Panc1 (cell line): Measurements from ENCODE around the gene UBASH3B. TPM values are rescaled to one million over a fixed set of nuclear protein-coding genes. Genes with fewer than 3 reads are reported as not detected.

ENCODE experiments used
- ATAC-seq: fragments of 200-7000 bp; cut with Tn5 transposase; 2 replicates; pipeline ENCODE4 v1.9.1; 2020; ENCODE audit warnings: mild to moderate bottlenecking, moderate library complexity
- BruUV-seq: library from RNA; stranded (reverse); fragments of 400-500 nt; replicated peaks from 2 replicates; lab custom pipeline; 2021; lab: Mats Ljungman, UMichigan
- CTCF ChIA-PET: fragments of 300-600 bp; sonication (Branson Sonifier 250); formaldehyde crosslinking; loops from one replicate; lab custom pipeline; 2022; ENCODE audit warnings: antibody characterized with exemption; lab: Charles Lee
- POLR2A ChIA-PET: fragments of 300-600 bp; sonication (Branson Sonifier 250); formaldehyde crosslinking; loops from one replicate; lab custom pipeline; 2022; ENCODE audit warnings: antibody characterized with exemption; lab: Charles Lee
- DNase-seq: peaks from one replicate; pipeline ENCODE4 v3.0.0-alpha.2; 2010; ENCODE audit warnings: low read depth, low spot score
- H3K27ac ChIP-seq: 2 replicates; pipeline ENCODE4 v1.5.1; 2011; ENCODE audit warnings: mild to moderate bottlenecking, low read length, inconsistent platforms
- H3K27me3 ChIP-seq: fragments of 200-500 bp; sonication (Bioruptor generic); 2 replicates; pipeline ENCODE4 v1.6.0; 2014; ENCODE audit warnings: low read length, inconsistent platforms; ENCODE audit not compliant: control insufficient read depth, insufficient read depth
- H3K36me3 ChIP-seq: fragments of 200-500 bp; sonication (Bioruptor generic); 2 replicates; pipeline ENCODE4 v1.5.1; 2014; ENCODE audit warnings: inconsistent platforms, mild to moderate bottlenecking, low read length, moderate library complexity; ENCODE audit not compliant: control insufficient read depth, insufficient read depth
- H3K4me1 ChIP-seq: 2 replicates; pipeline ENCODE4 v1.5.1; 2011; ENCODE audit warnings: inconsistent platforms, mild to moderate bottlenecking, low read length, moderate library complexity; ENCODE audit not compliant: control insufficient read depth, insufficient read depth
- H3K4me3 ChIP-seq, 2 experiments: 2 replicates each; pipeline ENCODE4 v1.5.1; 2011 to 2012; ENCODE audit warnings: low read depth in 2 of 2, low read length in 2 of 2, mild to moderate bottlenecking in 2 of 2, inconsistent platforms in 1 of 2, moderate library complexity in 1 of 2
- H3K9me3 ChIP-seq: fragments of 200-500 bp; sonication (Bioruptor generic); 2 replicates; pipeline ENCODE4 v1.5.1; 2014; ENCODE audit warnings: low read depth, mild to moderate bottlenecking, inconsistent platforms, low read length, moderate library complexity; ENCODE audit not compliant: control insufficient read depth, insufficient read depth
- POLR2AphosphoS5 ChIP-seq: IDR thresholded peaks from 2 replicates; pipeline ENCODE4 v1.6.1; 2012; ENCODE audit warnings: mild to moderate bottlenecking, low read depth, low read length, moderate library complexity
- SIN3A ChIP-seq: IDR thresholded peaks from 2 replicates; pipeline ENCODE4 v1.6.1; 2012; ENCODE audit warnings: low read depth, mild to moderate bottlenecking, low read length, moderate library complexity, borderline replicate concordance; ENCODE audit not compliant: insufficient read depth
- TCF7L2 ChIP-seq: IDR thresholded peaks from 2 replicates; pipeline ENCODE4 v1.6.1; 2011; ENCODE audit warnings: mild to moderate bottlenecking, low read depth, low read length, inconsistent platforms
- in situ Hi-C: cut with HindIII; loops from 2 replicates; pipeline ENCODE4 v1.10.0; 2016; ENCODE audit warnings: low sequenced_read_pairs, low pct_unique_long_range_greater_than_20kb
- intact Hi-C: fragments of 100-400 bp; cut with micrococcal nuclease; formaldehyde crosslinking; loops from one replicate; pipeline ENCODE4 v1.10.0; 2022; ENCODE audit not compliant: unreplicated experiment
- total RNA-seq: library from RNA; stranded (reverse); gene quantifications from one replicate; pipeline ENCODE4 v1.2.1, GENCODE V29; 2021; ENCODE audit not compliant: unreplicated experiment
- TF ChIP-seq, protein P1 (sequence below): fragments of 450-650 bp; IDR thresholded peaks from 2 replicates; pipeline ENCODE4 v1.5.1; 2017; ENCODE audit warnings: mild to moderate bottlenecking
- TF ChIP-seq, protein P2 (sequence below), 2 experiments: IDR thresholded peaks; 2 replicates each; pipeline ENCODE4 v1.6.1; 2011 to 2012; ENCODE audit warnings: low read depth in 2 of 2, control low read depth in 1 of 2, low read length in 1 of 2, mild to moderate bottlenecking in 1 of 2, moderate library complexity in 1 of 2; ENCODE audit not compliant: insufficient read depth in 1 of 2

The UBASH3B gene
- total RNA-seq, 1 experiment from 2014 or later: 55.1 TPM

DNA sequence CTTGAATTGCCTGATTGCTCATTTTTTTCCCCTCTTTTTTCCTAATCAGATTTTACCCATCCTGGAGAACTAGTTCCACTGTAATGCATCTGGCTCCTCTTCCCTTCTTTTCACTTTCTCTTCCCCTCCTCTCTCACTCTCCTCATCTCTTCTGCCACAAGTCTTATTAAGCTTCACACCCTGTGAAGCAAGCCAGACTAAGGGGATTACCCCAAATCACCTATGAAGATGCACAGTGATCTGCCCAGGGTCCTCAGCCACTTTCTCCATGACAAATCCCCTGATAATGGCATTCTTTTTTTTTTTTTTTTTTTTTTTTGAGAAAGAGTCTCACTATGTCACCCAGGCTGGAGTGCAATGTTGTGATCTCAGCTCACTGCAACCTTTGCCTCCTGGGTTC lies 11.2 kb downstream of the UBASH3B start:
- intact Hi-C loops (no loop called here), in situ Hi-C loops (no loop called here)
- DNase-seq (no peak), ATAC-seq (no peak)
- ChIA-PET POLR2A (no interaction called here), CTCF (no interaction called here)
- no peaks in the 10 kb centered on the region for H3K27me3 ChIP-seq
- no peak overlapping the region for H3K4me3 ChIP-seq
- no TSS peak for BruUV-seq
- H3K4me1 ChIP-seq: peaks cover 19% of the 10 kb centered on the region
- H3K36me3 ChIP-seq: no peaks in the 10 kb centered on the region
- no peak for TF ChIP-seq SIN3A
- TF ChIP-seq TCF7L2: no peak
- no peak for TF ChIP-seq POLR2AphosphoS5
- TF ChIP-seq, protein P1, sequence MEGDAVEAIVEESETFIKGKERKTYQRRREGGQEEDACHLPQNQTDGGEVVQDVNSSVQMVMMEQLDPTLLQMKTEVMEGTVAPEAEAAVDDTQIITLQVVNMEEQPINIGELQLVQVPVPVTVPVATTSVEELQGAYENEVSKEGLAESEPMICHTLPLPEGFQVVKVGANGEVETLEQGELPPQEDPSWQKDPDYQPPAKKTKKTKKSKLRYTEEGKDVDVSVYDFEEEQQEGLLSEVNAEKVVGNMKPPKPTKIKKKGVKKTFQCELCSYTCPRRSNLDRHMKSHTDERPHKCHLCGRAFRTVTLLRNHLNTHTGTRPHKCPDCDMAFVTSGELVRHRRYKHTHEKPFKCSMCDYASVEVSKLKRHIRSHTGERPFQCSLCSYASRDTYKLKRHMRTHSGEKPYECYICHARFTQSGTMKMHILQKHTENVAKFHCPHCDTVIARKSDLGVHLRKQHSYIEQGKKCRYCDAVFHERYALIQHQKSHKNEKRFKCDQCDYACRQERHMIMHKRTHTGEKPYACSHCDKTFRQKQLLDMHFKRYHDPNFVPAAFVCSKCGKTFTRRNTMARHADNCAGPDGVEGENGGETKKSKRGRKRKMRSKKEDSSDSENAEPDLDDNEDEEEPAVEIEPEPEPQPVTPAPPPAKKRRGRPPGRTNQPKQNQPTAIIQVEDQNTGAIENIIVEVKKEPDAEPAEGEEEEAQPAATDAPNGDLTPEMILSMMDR: no peak
- TF ChIP-seq, protein P2, sequence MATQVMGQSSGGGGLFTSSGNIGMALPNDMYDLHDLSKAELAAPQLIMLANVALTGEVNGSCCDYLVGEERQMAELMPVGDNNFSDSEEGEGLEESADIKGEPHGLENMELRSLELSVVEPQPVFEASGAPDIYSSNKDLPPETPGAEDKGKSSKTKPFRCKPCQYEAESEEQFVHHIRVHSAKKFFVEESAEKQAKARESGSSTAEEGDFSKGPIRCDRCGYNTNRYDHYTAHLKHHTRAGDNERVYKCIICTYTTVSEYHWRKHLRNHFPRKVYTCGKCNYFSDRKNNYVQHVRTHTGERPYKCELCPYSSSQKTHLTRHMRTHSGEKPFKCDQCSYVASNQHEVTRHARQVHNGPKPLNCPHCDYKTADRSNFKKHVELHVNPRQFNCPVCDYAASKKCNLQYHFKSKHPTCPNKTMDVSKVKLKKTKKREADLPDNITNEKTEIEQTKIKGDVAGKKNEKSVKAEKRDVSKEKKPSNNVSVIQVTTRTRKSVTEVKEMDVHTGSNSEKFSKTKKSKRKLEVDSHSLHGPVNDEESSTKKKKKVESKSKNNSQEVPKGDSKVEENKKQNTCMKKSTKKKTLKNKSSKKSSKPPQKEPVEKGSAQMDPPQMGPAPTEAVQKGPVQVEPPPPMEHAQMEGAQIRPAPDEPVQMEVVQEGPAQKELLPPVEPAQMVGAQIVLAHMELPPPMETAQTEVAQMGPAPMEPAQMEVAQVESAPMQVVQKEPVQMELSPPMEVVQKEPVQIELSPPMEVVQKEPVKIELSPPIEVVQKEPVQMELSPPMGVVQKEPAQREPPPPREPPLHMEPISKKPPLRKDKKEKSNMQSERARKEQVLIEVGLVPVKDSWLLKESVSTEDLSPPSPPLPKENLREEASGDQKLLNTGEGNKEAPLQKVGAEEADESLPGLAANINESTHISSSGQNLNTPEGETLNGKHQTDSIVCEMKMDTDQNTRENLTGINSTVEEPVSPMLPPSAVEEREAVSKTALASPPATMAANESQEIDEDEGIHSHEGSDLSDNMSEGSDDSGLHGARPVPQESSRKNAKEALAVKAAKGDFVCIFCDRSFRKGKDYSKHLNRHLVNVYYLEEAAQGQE (IDR thresholded peaks at IDR 0.05; ENCODE audit: insufficient read depth in 1 of 2, low read depth in 2 of 2, low read length in 1 of 2): no peak
- H3K9me3 ChIP-seq: peaks cover 4% of the 10 kb centered on the region; the same call in 1 of the 2 replicates
- no peak overlapping the region for H3K27ac ChIP-seq

DNA sequence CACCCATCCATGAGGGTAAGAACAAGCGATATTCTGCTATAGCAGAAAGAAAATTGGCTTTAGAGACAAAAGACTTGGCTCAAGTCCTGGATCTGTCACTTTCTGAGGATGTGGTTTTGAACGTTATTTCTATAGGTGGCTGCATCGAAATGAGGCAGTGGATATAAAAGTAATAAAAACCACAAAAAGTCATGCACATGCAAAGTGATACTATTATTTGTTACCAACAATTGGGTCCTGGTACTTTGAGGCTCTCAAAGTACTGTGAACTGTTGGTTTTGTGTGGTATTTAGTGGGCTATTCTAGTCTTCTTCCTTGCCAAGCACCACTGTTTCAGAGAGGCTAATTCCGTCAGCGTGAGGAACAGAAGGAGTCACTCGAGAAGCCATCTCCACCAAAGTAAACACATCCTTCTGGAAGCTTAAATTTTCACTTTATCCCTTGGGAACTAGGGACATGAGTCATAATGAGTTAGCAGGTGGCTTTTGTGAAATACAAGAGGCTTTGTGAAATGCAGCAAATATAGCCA lies 13.1 kb downstream of the UBASH3B start:
- no peak for ATAC-seq
- no peaks in the 10 kb centered on the region for H3K36me3 ChIP-seq
- CTCF ChIA-PET: no interaction called here
- in situ Hi-C loops: no loop called here
- POLR2A ChIA-PET: no interaction called here
- H3K4me3 ChIP-seq: no peak overlapping the region
- no peak for TF ChIP-seq SIN3A
- TF ChIP-seq, protein P1: no peak
- TF ChIP-seq, protein P2 (IDR thresholded peaks at IDR 0.05; ENCODE audit: insufficient read depth in 1 of 2, low read depth in 2 of 2, low read length in 1 of 2): no peak
- no peak for TF ChIP-seq POLR2AphosphoS5
- TF ChIP-seq TCF7L2: no peak
- intact Hi-C loops: no loop called here
- DNase-seq: no peak
- no peaks in the 10 kb centered on the region for H3K27me3 ChIP-seq
- BruUV-seq: no TSS peak
- H3K27ac ChIP-seq: no peak overlapping the region
- H3K4me1 ChIP-seq: peaks cover 17% of the 10 kb centered on the region
- H3K9me3 ChIP-seq: peaks cover 4% of the 10 kb centered on the region; the same call in 1 of the 2 replicates
